IMR-90 (cell line): ENCODE results near the gene GRAP.

Experiments
- CEBPB ChIP-seq: IDR thresholded peaks from 2 replicates; pipeline ENCODE4 v1.6.1; 2012; ENCODE audit warnings: low read depth, low read length, improper control_type of control experiment
- POLR2A ChIP-seq: IDR thresholded peaks from 2 replicates; pipeline ENCODE4 v1.6.1; 2012; ENCODE audit warnings: mild to moderate bottlenecking, low read depth, low read length
- RFX5 ChIP-seq: IDR thresholded peaks from 2 replicates; pipeline ENCODE4 v1.8.0; 2012; ENCODE audit warnings: low read depth, mild to moderate bottlenecking, low read length, moderate library complexity
- TF ChIP-seq, protein P1 (sequence below): conservative IDR thresholded peaks from 2 replicates; pipeline ENCODE4 v1.5.1; 2012; ENCODE audit warnings: mild to moderate bottlenecking, low read depth, low read length, improper control_type of control experiment
- TF ChIP-seq, protein P2 (sequence below): fragments of 150-350 bp; IDR thresholded peaks from 2 replicates; pipeline ENCODE4 v1.6.1; 2016; ENCODE audit warnings: low read depth, mild to moderate bottlenecking, low read length, moderate library complexity, borderline replicate concordance
- TF ChIP-seq, protein P3 (sequence below): fragments of 150-350 bp; IDR thresholded peaks from 2 replicates; pipeline ENCODE4 v1.6.1; 2017; ENCODE audit warnings: mild to moderate bottlenecking, antibody characterized with exemption, low read length, low read depth

DNA sequence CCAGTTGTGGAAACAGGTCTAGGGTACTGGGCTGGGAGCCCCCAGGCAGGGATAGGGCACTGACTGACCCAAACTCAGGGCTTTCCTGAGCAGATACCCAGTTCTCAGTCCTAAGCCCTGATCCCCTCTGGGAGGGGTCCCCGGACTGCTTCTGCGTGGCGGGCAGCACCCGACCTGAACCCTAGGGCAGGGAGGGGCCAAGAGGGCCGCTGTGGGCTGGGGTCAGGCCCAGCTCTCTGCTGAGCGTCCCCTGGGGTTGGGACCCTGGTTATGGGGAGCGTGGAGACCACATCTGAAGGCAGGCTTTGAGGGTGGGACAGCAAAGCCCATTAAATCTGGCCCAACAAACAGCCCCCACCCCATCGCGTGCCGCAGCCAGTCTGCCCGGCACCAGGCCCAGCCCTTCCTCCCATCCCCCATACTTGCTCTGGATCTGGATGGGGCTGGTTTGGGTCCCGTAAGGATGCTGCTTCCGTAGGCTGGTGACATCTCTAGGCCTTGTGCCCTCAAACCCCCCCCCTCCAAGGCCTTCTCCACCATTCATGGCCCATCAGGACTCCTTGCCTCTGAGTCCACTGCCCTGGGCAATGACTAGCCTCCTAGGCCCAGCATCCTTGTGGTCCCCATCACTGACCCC, 41.5 kb downstream of the GRAP start:
- TF ChIP-seq, protein P1, sequence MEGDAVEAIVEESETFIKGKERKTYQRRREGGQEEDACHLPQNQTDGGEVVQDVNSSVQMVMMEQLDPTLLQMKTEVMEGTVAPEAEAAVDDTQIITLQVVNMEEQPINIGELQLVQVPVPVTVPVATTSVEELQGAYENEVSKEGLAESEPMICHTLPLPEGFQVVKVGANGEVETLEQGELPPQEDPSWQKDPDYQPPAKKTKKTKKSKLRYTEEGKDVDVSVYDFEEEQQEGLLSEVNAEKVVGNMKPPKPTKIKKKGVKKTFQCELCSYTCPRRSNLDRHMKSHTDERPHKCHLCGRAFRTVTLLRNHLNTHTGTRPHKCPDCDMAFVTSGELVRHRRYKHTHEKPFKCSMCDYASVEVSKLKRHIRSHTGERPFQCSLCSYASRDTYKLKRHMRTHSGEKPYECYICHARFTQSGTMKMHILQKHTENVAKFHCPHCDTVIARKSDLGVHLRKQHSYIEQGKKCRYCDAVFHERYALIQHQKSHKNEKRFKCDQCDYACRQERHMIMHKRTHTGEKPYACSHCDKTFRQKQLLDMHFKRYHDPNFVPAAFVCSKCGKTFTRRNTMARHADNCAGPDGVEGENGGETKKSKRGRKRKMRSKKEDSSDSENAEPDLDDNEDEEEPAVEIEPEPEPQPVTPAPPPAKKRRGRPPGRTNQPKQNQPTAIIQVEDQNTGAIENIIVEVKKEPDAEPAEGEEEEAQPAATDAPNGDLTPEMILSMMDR = no peak
- TF ChIP-seq, protein P2, sequence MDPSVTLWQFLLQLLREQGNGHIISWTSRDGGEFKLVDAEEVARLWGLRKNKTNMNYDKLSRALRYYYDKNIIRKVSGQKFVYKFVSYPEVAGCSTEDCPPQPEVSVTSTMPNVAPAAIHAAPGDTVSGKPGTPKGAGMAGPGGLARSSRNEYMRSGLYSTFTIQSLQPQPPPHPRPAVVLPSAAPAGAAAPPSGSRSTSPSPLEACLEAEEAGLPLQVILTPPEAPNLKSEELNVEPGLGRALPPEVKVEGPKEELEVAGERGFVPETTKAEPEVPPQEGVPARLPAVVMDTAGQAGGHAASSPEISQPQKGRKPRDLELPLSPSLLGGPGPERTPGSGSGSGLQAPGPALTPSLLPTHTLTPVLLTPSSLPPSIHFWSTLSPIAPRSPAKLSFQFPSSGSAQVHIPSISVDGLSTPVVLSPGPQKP = no peak
- TF ChIP-seq, protein P3, sequence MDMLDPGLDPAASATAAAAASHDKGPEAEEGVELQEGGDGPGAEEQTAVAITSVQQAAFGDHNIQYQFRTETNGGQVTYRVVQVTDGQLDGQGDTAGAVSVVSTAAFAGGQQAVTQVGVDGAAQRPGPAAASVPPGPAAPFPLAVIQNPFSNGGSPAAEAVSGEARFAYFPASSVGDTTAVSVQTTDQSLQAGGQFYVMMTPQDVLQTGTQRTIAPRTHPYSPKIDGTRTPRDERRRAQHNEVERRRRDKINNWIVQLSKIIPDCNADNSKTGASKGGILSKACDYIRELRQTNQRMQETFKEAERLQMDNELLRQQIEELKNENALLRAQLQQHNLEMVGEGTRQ = no peak
- no peak for TF ChIP-seq CEBPB
- TF ChIP-seq RFX5 = no peak
- no peak for TF ChIP-seq POLR2A
